Measurements from ENCODE around the gene OLFM2. TPM values are rescaled to one million over a fixed set of nuclear protein-coding genes. Genes with fewer than 3 reads are reported as not detected.

The OLFM2 gene
- total RNA-seq, 1 experiment from 2014 or later, result 75.6 TPM

DNA sequence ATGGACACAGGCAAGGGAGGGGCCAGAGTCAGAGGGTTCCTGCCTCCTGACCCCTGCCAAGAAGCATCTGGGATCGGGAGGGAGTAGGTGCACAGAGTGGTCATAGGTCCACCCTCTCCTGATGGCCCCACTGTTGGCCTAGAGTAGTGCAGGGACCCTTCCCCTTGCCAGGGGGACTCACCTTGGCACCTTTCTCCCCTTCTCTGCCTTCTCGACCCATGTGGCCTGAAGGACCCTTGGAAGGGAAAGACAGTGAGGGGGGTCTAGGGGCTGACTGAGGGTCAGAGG is 33.3 kb upstream of the OLFM2 start:
- Histone ChIP-seq H3K23ac (ENCODE audit: insufficient read length, low read depth, low read length) (no peak overlapping the region), H2AK5ac (ENCODE audit: insufficient read length, low read length) (no peak overlapping the region), H2BK5ac (ENCODE audit: insufficient read length, low read length) (no peak overlapping the region), H3T11ph (ENCODE audit: low read length) (no peak overlapping the region), H4K20me1 (ENCODE audit: control insufficient read depth, insufficient read depth, insufficient read length) (no peaks in the 10 kb centered on the region), H3K27ac (ENCODE audit: insufficient read length, low read depth, low read length) (no peak overlapping the region), H2BK120ac (ENCODE audit: low read depth, low read length, poor library complexity, severe bottlenecking) (no peak overlapping the region), H3K23me2 (ENCODE audit: insufficient read length, low read depth, low read length, poor library complexity, severe bottlenecking) (no peaks in the 10 kb centered on the region), H4K8ac (replicated peaks; ENCODE audit: insufficient read length, low read depth, low read length) (no peak overlapping the region), H3K79me1 (ENCODE audit: insufficient read depth, low read depth, low read length, poor library complexity, severe bottlenecking) (no peaks in the 10 kb centered on the region), H2BK12ac (ENCODE audit: insufficient read length, low read depth, low read length) (no peak overlapping the region), H3K79me2 (ENCODE audit: insufficient read depth, low read length) (no peaks in the 10 kb centered on the region), H2BK15ac (ENCODE audit: low read depth, low read length) (no peak overlapping the region), H2BK20ac (ENCODE audit: low read depth, low read length, poor library complexity, severe bottlenecking) (no peak overlapping the region), H4K91ac (ENCODE audit: insufficient read length, low read depth, low read length) (no peak overlapping the region), H3K9me3 (ENCODE audit: control insufficient read depth, low read depth, low read length) (no peaks in the 10 kb centered on the region), H3K4me1 (ENCODE audit: insufficient read depth, low read length) (no peaks in the 10 kb centered on the region), H3K27me3 (ENCODE audit: insufficient read depth, low read length) (peaks cover 2% of the 10 kb centered on the region; the same call in 1 of the 2 replicates), H3K56ac (ENCODE audit: insufficient read length, low read depth, low read length) (no peak overlapping the region), H3K4me2 (ENCODE audit: insufficient read depth, insufficient read length, low read length) (no peak overlapping the region), H3K4ac (ENCODE audit: low read depth, low read length) (no peak overlapping the region), H3K14ac (ENCODE audit: insufficient read depth, low read length) (no peak overlapping the region), H3K18ac (ENCODE audit: insufficient read length, low read depth, low read length) (no peak overlapping the region), H2AFZ (ENCODE audit: low read length) (no peak overlapping the region), H3K9ac (ENCODE audit: extremely low read depth, insufficient read length, low read length) (no peak overlapping the region), H4K5ac (ENCODE audit: insufficient read length, low read depth, low read length) (no peak overlapping the region)
- no peaks in the 10 kb centered on the region; a peak in 2 of 7 replicates for H3K36me3 Mint-ChIP-seq (ENCODE audit: insufficient read depth in 1 of 3, low read depth in 3 of 3)
- no peak overlapping the region for H3K27ac Mint-ChIP-seq
- peaks cover 7 to 12% of the 10 kb centered on the region in 2 experiments for H3K4me1 Mint-ChIP-seq
- H3K4me3 Mint-ChIP-seq, result no peak overlapping the region
- no CpG with 5 or more reads among the region's 2 CpGs for WGBS (ENCODE audit: extremely low coverage, insufficient read length, low lambda C conversion rate)
- H3K9me3 Mint-ChIP-seq, result no peaks in the 10 kb centered on the region; a peak in 1 of 5 replicates
- TF ChIP-seq, protein P1, sequence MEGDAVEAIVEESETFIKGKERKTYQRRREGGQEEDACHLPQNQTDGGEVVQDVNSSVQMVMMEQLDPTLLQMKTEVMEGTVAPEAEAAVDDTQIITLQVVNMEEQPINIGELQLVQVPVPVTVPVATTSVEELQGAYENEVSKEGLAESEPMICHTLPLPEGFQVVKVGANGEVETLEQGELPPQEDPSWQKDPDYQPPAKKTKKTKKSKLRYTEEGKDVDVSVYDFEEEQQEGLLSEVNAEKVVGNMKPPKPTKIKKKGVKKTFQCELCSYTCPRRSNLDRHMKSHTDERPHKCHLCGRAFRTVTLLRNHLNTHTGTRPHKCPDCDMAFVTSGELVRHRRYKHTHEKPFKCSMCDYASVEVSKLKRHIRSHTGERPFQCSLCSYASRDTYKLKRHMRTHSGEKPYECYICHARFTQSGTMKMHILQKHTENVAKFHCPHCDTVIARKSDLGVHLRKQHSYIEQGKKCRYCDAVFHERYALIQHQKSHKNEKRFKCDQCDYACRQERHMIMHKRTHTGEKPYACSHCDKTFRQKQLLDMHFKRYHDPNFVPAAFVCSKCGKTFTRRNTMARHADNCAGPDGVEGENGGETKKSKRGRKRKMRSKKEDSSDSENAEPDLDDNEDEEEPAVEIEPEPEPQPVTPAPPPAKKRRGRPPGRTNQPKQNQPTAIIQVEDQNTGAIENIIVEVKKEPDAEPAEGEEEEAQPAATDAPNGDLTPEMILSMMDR (conservative IDR thresholded peaks at IDR 0.05), result no peak
- DNase-seq, result no peak
- peaks cover 59% of the 10 kb centered on the region for H3K27me3 Mint-ChIP-seq (ENCODE audit: low read depth)
